HepG2 (cell line): ENCODE data around the gene RPF1. TPM values are rescaled to one million over a fixed set of nuclear protein-coding genes. Genes with fewer than 3 reads are reported as not detected.

ENCODE experiments used
- BRCA1 ChIP-seq: sonication (generic); formaldehyde crosslinking; IDR thresholded peaks from 2 replicates; pipeline ENCODE4 v1.4.0; 2020; ENCODE audit warnings: missing genetic modification reagents
- DMAP1 ChIP-seq: IDR thresholded peaks from 2 replicates; pipeline ENCODE4 v1.6.1; 2016
- FOXK1 ChIP-seq: sonication (generic); formaldehyde crosslinking; IDR thresholded peaks from 2 replicates; pipeline ENCODE4 v1.4.0; 2020; ENCODE audit warnings: low read depth, missing genetic modification reagents, borderline replicate concordance
- HIVEP1 ChIP-seq: sonication (generic); formaldehyde crosslinking; IDR thresholded peaks from 2 replicates; pipeline ENCODE4 v1.4.0; 2020; ENCODE audit warnings: mild to moderate bottlenecking, missing genetic modification reagents
- HNRNPLL ChIP-seq: fragments of 200-400 bp; formaldehyde crosslinking; IDR thresholded peaks from 2 replicates; pipeline ENCODE4 v1.6.1; 2017; ENCODE audit warnings: mild to moderate bottlenecking, low read depth, low read length; ENCODE audit not compliant: poor library complexity, severe bottlenecking
- KMT2A ChIP-seq: sonication (generic); formaldehyde crosslinking; IDR thresholded peaks from 2 replicates; pipeline ENCODE4 v1.4.0; 2020; ENCODE audit warnings: missing genetic modification reagents
- MXD4 ChIP-seq: IDR thresholded peaks from 2 replicates; pipeline ENCODE4 v1.6.1; 2016; ENCODE audit warnings: mild to moderate bottlenecking, missing biosample characterization, missing genetic modification reagents
- NAIF1 ChIP-seq: sonication (generic); formaldehyde crosslinking; IDR thresholded peaks from 2 replicates; pipeline ENCODE4 v1.5.0; 2020; ENCODE audit warnings: mild to moderate bottlenecking, missing genetic modification reagents, borderline replicate concordance
- POLR2AphosphoS5 ChIP-seq: IDR thresholded peaks from 2 replicates; pipeline ENCODE4 v1.6.1; 2012; ENCODE audit warnings: low read depth, low read length
- TAF1 ChIP-seq: sonication (generic); formaldehyde crosslinking; IDR thresholded peaks from 2 replicates; pipeline ENCODE4 v1.4.0; 2020; ENCODE audit warnings: missing genetic modification reagents
- THAP11 ChIP-seq: IDR thresholded peaks from 2 replicates; pipeline ENCODE4 v1.6.1; 2016; ENCODE audit warnings: missing biosample characterization, missing genetic modification reagents
- UBTF ChIP-seq: sonication (generic); formaldehyde crosslinking; IDR thresholded peaks from 2 replicates; pipeline ENCODE4 v1.4.0; 2020; ENCODE audit warnings: mild to moderate bottlenecking, missing genetic modification reagents
- USF2 ChIP-seq, 2 experiments: sonication (generic) in 1 of 2; formaldehyde crosslinking in 1 of 2; IDR thresholded peaks; 2 replicates each; pipeline versions ENCODE4 v1.5.1 to v1.6.1; 2011 to 2020; ENCODE audit warnings: borderline replicate concordance in 1 of 2, low read depth in 1 of 2, low read length in 1 of 2, mild to moderate bottlenecking in 1 of 2, missing genetic modification reagents in 1 of 2, moderate library complexity in 1 of 2
- ZNF264 ChIP-seq: sonication (generic); formaldehyde crosslinking; IDR thresholded peaks from 2 replicates; pipeline ENCODE4 v1.4.0; 2020; ENCODE audit warnings: missing genetic modification reagents
- ZNF644 ChIP-seq: IDR thresholded peaks from 2 replicates; pipeline ENCODE4 v1.6.1; 2016; ENCODE audit warnings: low read depth
- ZNF704 ChIP-seq: sonication (generic); formaldehyde crosslinking; IDR thresholded peaks from 2 replicates; pipeline ENCODE4 v1.8.1; 2023; ENCODE audit warnings: mild to moderate bottlenecking, inconsistent platforms, moderate library complexity, missing genetic modification reagents, borderline replicate concordance
- polyA plus RNA-seq, 8 experiments: library from polyadenylated mRNA; depleted of rRNA in 3 of 8; stranded (reverse) in 7 of 8; unstranded in 1 of 8; fragments of >200 nt; fragmentation: Illumina TruSeq in 4 of 8; extraction: Trizol in 4 of 8; gene quantifications; 2 replicates each; pipeline versions ENCODE4 v1.2.1 to v1.2.3, GENCODE V29; 2011 to 2016; ENCODE audit warnings: low read depth in 4 of 8, missing spikeins in 1 of 8, mixed read lengths in 1 of 8; ENCODE audit not compliant: insufficient read depth in 1 of 8
- total RNA-seq, 5 experiments: library from RNA; depleted of rRNA; stranded (reverse); fragments of >200 nt; fragmentation: Illumina TruSeq; extraction: Trizol; gene quantifications; 2 replicates each; pipeline ENCODE4 v1.2.3, GENCODE V29; 2016; ENCODE audit warnings: low read depth in 1 of 5
- TF ChIP-seq, protein P1 (sequence below): sonication (generic); formaldehyde crosslinking; IDR thresholded peaks from 2 replicates; pipeline ENCODE4 v1.5.1; 2020; ENCODE audit warnings: missing genetic modification reagents, mild to moderate bottlenecking, borderline replicate concordance
- TF ChIP-seq, protein P2 (sequence below): sonication (generic); formaldehyde crosslinking; IDR thresholded peaks from 2 replicates; pipeline ENCODE4 v1.8.0; 2022; ENCODE audit warnings: low read depth, missing genetic modification reagents

Gene RPF1
- total and polyA plus RNA-seq, 2 of the 13 experiments (the other 11 are each of a cell fraction or from before 2014, with no cell fraction given), result 23.0 to 39.0 TPM

- no peak for TF ChIP-seq BRCA1
- TF ChIP-seq TAF1, result peak; percentile 81
- TF ChIP-seq KMT2A (CRISPR knock-in tag), result peak; percentile 83
- peak; percentile 45; the same call in 1 of the 2 replicates for TF ChIP-seq UBTF (CRISPR knock-in tag)
- 0 out of 2 replicates have a peak, but pooled peaks have one; percentile 5 for TF ChIP-seq ZNF644 (CRISPR knock-in tag)
- peak; percentile 91 for TF ChIP-seq THAP11 (CRISPR knock-in tag)
- peak; percentile 95; the same call in 1 of the 2 replicates for TF ChIP-seq DMAP1
- TF ChIP-seq, protein P1, sequence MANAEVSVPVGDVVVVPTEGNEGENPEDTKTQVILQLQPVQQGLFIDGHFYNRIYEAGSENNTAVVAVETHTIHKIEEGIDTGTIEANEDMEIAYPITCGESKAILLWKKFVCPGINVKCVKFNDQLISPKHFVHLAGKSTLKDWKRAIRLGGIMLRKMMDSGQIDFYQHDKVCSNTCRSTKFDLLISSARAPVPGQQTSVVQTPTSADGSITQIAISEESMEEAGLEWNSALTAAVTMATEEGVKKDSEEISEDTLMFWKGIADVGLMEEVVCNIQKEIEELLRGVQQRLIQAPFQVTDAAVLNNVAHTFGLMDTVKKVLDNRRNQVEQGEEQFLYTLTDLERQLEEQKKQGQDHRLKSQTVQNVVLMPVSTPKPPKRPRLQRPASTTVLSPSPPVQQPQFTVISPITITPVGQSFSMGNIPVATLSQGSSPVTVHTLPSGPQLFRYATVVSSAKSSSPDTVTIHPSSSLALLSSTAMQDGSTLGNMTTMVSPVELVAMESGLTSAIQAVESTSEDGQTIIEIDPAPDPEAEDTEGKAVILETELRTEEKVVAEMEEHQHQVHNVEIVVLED (CRISPR knock-in tag), result peak; percentile 73; the same call in 1 of the 2 replicates
- TF ChIP-seq ZNF704 (CRISPR knock-in tag), result peak; percentile 66; the same call in 1 of the 2 replicates
- TF ChIP-seq POLR2AphosphoS5, result peak; percentile 89
- peak; percentile 79; the same call in 1 of the 2 replicates for TF ChIP-seq ZNF264 (CRISPR knock-in tag)
- TF ChIP-seq FOXK1, result peak; percentile 72; the same call in 1 of the 2 replicates
- peak; percentile 43; the same call in 1 of the 2 replicates for TF ChIP-seq MXD4 (CRISPR knock-in tag)
- TF ChIP-seq NAIF1 (CRISPR knock-in tag), result peak; percentile 92
- no peak for TF ChIP-seq USF2 (IDR thresholded peaks at IDR 0.05; ENCODE audit: low read depth, low read length)
- TF ChIP-seq USF2 (CRISPR knock-in tag; IDR thresholded peaks at IDR 0.05; ENCODE audit: borderline replicate concordance), result no peak
- peak; percentile 99 for TF ChIP-seq HNRNPLL
- TF ChIP-seq, protein P2, sequence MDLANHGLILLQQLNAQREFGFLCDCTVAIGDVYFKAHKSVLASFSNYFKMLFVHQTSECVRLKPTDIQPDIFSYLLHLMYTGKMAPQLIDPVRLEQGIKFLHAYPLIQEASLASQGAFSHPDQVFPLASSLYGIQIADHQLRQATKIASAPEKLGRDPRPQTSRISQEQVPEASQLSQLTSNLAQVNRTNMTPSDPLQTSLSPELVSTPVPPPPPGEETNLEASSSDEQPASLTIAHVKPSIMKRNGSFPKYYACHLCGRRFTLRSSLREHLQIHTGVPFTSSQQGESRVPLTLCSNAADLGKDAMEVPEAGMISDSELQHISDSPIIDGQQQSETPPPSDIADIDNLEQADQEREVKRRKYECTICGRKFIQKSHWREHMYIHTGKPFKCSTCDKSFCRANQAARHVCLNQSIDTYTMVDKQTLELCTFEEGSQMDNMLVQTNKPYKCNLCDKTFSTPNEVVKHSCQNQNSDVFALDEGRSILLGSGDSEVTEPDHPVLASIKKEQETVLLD (CRISPR knock-in tag), result no peak
- TF ChIP-seq HIVEP1 (CRISPR knock-in tag), result peak; percentile 50
Observed at GRCh38 chr1:84478876-84479868, at the start of gene RPF1 (continued).
